HG03520 (cell line): Measurements from ENCODE around the gene MAK.
"Not testable (repeated sequence)": the region's sequence is repeated elsewhere in the genome, so short reads cannot be mapped to it uniquely, and the experiment has no call there.

Experiments used
- ATAC-seq: cut with Tn5 transposase; IDR thresholded peaks from one replicate; pipeline ENCODE4 v1.9.1; 2021; ENCODE audit warnings: mild to moderate bottlenecking, moderate library complexity; ENCODE audit not compliant: unreplicated experiment

MAK gene

DNA sequence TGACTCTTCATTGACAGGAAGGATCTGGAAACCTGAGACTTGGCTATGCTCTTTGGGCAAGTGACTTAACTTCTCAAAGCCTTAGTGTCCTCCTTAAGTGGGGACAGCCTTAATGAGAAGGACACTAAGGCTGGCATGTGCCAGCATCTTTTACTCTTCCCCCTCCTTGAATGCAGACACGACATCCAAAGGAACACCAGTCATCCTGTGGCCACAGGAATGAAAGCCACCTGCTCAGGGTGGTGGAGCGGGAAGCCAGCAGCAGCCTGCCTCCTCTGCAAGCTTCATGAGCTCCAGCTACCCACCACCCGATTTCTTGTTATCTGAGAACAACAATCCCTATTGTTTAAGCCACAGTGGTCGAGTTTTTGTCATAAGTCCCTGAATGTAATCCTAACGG lies 46.2 kb downstream of the MAK start:
- ATAC-seq = no peak

DNA sequence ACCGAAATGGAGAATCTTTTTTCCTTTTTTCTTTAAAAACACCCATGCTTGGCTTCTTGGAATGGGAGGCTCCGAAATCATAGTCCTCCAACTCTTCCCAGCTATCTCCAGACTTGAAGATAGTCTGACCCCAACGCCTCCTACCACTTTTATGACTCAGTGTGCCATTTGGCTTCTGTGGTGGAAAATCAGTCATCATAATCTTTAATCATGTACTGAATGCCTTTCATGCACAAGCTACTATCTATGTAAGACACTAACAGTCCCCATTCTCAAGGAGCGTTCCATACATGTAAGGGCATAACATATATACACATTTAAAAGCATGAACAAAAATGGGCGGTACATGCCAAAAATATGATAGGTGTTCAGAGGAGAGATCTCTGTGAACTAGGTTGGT lies 46.7 kb downstream of the MAK start:
- ATAC-seq = no peak

DNA sequence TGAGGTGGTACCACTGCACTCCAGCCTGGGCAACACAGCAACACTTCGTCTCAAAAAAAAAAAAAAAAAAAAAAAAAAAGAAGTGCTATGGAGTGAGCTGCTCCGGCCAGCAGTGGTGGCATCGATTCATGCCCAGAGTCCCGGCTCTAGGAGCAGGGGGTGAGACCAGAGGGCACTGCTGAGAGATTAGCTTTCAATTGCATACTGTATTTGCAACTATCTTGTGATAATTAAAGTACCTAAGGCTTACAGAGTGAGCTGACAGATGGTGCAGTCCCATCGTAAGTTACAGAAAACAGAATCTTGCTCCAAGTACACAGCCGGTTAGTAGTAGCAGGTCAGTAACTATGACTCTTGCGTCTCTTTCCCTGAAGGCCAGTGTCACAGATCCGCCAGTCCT lies 59.3 kb downstream of the MAK start:
- no peak for ATAC-seq

DNA sequence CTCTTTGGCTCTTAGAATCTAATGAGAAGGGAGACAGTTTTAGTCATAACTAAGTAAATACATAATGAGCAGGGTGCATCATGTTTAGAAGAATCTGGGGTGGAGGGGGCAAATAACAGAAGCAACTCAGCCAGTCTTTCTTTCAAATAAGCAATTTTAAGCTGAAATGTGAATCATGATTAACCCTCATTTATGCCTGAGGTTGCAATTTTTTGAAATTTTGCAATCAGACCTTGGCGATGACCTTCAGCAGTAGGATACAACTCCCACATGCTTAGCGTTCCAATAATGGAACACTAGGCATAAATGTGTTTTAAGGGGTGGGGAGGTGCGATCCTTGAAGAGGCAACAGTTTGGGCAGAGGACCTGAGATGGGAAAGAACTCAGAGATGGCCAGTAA lies 60.1 kb downstream of the MAK start:
- ATAC-seq = no peak

DNA sequence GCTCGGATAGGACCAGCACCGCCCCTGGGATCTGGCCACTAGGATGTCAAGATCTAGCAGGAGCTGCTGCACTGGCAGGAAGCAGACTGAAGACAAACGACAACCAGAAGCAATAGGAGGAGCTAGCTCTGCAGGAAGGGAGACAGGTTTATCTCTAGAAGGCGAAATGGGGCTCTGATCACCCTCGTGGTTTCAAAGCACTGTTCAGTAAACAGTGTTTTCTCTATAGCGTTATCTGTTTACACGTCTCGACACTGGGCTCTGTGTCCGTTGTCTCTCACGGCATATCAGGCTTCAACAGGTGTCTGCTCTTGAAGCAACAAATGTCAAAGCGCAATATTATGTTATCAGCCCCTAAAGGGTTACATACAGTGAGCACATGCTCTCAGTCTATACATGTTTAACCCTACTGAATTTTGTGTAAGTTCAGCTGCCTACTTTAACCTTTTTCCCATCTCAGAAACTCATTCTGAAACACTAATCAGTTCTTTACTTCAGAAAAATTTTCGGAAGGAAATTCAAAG lies 66.9 kb downstream of the MAK start:
- ATAC-seq = no peak

DNA sequence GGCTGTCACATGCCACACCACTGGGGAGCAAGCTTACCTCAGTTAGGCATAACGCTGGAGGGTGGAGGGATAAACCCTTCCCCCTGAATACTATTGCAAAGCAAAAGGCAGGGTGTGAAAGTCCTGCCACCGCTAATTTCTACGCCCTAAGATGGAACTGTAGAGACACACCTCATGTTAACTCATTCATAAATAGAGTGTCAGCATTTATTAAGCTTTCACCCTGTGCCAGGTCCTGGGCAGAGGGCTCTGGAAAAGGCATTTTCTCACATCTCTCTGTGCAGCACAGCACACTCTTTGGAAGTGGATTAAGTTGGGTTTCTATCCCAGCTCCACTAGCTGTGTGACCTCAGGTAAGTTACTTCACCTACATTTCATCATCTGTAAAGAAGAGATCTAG lies 68.9 kb downstream of the MAK start:
- ATAC-seq = no peak

DNA sequence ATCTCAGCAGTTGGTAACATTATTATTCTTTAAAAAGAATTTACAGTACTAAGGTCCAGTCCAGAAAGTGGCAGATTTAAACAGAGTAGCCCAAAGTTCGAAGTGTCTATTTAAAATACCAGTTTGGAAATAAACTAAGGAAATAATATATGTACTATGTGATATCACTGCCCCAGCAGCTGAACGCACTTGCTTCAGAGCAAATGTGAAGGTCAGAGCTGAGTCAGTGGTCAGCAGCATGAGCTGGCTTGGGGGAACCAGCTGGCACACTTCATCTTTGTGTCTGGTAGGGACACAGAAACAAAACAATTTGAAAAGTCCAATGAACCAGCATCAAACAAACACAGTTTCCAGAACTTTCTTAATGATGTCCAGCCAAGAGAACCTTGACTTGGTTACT lies 75.3 kb downstream of the MAK start:
- ATAC-seq = no peak

DNA sequence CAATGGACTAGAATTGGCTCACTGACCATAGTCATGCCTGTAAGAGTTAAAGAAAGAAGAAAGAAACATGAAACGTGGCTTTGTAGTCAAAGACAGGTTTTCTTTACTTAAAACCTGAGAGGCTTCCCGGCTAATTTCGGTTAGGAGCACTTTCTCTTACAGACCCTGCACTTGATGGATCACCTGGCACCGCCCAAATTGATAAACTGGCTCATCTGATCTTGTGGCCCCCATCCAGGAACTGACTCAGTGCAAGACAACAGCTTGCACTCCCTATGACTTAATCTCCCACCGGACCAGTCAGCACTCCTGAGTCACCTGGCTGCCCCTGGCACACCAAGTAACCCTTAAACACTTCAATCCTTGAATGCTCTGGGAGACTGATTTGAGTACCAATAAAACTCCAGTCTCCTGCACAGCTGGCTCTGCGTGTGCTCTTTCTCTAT lies 78.4 kb downstream of the MAK start:
- no peak for ATAC-seq

DNA sequence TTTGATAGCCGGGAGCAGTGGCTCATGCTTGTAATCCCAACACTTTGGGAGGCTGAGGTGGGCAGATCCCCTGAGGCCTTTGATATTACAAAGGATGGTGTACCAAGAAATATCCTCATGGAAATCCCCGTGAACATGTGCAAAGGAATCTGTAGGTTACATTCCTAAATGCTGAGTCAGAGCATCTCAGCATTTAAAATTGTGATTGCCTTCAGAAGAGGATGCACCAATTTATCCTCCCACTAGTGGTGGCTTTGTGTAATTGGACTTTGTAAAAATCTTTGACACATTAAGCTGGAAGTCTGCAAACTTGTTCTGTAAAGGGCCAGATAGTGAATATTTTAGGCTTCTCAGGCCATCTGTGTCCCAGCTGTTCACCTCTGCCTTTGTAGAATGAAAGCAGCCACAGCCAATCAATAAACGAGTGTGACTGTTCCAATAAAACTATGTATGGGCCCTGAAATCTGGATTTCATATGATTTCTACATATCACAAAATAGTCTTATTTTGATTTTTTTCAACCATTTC lies 79.0 kb downstream of the MAK start:
- ATAC-seq = no peak

DNA sequence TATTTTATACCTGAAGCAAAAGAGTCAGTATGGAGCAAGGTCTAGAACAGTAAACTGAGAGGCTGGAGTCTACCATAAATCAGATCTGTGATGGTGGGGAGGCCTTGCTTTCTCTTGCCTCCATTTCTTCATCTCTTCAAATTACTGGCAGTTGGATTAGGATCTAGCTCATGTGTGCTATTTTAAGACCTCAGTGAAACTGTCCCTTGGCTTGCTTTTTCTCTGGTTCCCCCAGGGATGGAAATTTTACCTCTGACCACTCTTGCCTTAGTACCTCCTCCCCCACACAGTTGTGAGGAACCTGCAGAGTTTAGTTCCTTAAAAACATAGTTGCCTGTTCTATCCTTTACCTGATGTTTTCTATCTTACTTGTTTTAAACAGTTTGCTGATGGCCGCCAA lies 82.3 kb downstream of the MAK start:
- no peak for ATAC-seq

DNA sequence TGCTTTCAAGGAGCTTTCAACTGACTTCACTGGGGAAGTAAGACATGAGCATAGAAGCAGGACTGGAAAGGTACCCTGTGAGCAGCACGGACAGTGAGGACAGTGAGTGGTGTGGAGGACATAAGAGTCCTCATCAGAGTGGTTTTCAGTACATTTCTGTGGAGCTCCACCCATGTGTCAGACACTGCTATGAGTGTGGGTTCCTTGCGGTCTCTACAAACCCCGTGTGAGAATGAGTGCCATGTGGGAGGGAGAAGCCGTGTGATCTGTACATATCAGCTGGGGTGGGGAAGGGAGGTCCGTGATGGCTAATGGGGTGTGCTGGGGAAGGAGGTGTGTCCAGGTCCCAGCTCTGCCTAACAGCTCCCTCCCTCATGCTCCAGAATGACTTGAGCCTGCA lies 86.6 kb downstream of the MAK start:
- ATAC-seq = not testable (repeated sequence)

DNA sequence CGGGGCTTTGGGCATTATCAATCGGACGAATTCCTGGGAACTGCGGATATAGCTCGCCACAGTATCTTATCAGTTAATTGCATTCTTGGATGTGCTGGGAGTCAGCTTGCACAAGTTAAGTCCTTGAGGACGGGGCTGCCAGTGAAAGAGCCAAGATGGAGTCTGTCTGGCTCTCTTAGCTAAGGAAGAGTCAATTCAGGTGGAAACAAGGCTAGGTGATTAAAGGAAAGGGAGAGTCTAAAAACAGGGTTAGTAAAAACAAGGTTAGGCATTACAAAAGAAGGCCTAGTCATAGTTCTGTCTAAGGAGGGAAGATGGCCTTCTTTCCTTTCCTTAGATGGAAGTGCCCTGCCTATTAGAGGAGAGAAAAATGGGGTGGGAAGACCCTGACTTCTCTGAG lies 87.8 kb downstream of the MAK start:
- ATAC-seq = not testable (repeated sequence)

DNA sequence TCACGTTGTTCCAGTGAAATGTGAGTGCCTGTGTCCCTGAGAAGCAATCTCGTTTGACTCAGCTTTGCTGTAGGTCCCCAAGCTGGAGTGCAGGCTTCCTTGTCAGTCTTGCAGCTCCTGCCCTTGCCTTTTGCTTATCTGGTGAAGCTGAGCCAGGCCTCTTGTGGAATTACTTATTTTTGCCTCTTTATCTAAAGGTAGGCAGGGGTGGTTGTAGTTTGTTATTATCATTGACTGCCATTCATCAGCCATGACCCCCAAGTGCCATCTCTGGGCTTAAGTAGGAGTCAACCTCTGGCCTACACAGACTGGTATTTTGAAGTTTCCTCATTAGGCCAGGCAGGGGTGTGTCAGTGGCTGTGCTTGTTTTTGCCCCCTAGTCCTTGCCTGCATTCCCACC lies 88.6 kb downstream of the MAK start:
- ATAC-seq = no peak

DNA sequence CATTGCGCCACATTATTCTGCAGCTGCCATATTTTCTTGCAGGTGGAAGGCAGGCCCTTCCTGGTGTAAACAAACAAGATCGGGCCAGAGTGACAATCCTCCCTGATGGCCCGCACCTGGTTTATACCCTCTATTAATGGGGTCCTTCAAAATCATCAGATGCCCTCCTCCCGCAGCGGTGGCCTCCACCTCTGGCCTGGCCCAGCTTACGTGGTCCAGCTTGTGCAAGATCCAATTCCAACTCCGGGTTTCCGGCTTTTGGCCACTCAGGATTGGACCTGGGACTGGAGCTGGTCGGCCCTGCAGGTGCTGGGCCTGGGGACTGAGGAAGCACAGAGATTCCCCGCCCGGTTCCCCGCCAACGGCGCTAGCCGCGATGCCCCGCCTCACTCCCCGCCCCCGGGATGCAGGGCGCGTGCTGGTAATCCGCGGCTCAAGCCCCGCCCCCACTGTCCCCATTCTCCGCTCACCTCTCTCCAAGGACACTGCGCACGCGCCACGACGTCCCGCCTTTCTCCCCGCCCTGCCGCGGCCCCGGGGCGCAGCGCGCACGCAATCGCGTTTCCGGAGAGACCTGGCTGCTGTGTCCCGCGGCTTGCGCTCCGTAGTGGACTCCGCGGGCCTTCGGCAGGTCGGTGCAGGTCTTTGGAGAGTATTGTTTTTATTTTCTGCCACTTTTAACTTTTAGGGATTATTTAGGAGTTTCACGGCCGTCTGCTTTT lies 90.9 kb downstream of the MAK start, which contains the start of gene TMEM14B:
Gene TMEM14B (plus strand): TSS at position 555 of the 722 bp plus-strand sequence. CDS start 1,441 bp downstream, outside the sequence.
- peak; percentile 97 for ATAC-seq

DNA sequence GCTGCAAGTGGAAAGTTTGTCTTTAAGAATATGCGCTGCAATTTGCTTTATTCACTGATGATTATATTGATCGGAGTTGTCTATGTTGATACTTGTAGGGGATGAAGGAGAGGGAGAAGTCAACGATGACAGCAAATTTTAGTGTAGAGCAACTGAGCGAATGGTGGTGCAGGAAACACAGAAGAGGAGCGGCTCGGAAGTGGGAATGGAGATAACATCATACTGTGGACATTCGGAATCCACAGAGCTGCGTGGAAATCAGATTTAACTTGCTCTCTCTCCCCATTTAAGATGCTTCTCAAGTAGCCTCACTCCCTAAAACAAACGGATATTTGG lies 91.5 kb downstream of the MAK start:
- ATAC-seq = no peak

DNA sequence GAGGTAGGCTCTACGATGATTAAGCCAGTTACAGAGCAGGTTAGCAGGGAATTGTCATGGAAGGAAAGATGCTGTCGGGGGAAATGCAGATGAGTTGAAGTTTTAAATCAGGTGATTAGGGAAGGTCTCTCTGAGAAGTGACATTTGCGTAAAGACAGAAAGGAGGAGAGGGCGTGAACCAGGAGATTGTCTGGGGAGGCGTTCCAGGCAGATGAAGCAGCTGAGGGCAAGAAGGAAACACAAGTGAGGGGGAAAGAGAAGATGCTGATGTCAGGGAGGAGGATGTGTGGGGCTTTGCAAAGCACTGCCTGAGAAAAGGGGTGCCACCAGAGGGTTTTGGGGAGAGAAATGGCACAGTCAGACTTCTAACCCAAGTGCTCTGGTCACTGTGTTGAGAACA lies 93.2 kb downstream of the MAK start:
- ATAC-seq = no peak

DNA sequence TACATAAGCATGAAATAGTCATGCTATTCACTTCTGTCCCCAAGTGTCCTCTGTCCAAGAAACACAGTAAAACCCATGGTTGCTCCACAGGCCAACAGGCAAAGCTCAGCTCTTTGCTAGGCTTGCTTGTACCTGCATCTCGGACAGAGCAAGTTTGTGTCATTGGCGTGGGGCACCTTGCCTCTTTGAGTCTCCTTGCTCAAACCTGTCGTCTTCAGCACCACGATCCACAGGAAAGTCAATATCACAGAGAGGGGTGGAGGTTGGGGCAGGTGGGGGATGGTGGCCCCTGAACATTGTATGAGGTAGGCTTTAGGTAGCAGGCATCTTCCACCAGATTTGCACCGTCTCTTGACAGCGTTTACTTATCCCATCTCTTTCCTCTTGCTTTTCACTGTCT lies 94.8 kb downstream of the MAK start:
- ATAC-seq = no peak

DNA sequence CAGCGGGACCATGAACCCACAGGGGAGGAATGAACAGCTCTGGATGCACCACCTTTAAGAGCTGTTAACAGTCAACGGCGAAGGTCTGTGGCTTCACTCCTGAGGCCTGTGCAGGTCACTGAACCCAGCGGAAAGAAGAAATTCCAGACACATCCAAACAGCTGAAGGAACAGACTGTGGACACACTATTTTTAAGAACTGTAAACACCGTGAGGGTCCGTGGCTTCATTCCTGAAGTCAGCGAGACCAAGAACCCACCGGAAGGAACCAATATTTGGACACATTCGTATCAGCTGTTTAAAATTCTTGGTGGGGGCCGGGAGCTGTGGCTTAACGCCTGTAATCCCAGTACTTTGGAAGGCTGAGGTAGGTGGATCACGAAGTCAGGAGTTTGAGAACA lies 96.1 kb downstream of the MAK start:
- no peak for ATAC-seq

DNA sequence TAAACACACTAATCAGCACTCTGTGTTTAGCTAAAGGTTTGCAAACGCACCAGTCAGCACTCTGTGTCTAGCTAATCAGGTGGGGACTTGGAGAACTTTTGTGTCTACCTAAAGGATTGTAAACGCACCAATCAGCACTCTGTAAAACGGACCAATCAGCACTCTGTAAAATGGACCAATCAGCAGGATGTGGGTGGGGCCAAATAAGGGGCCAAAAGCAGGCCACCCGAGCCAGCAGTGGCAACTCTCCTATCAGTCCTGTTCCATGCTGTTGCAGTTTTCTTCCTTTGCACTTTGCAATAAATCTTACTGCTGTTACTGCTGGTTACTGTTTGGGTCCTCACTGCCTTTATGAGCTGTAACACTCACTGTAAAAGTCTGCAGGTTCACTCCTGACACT lies 96.7 kb downstream of the MAK start:
- ATAC-seq = not testable (repeated sequence)

DNA sequence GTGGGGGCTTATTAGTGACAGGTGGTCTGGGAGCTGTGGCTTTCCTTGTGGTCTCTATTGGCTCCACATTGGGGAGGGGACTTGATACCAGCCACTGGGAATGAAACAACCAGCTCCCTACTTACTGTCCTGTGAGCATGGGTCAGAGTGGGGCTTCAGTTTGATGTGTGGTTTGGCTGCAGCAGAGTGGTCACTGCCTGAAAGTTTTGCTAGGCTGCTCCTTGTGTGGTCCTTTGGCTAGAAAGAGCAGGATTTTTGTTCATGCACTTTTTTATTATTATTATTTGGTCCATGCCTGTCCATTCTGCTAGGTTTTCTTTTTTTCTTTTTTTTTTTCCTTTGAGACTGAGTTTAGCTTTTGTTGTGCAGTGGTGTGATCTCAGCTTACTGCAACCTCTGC lies 98.3 kb downstream of the MAK start:
- ATAC-seq = no peak

DNA sequence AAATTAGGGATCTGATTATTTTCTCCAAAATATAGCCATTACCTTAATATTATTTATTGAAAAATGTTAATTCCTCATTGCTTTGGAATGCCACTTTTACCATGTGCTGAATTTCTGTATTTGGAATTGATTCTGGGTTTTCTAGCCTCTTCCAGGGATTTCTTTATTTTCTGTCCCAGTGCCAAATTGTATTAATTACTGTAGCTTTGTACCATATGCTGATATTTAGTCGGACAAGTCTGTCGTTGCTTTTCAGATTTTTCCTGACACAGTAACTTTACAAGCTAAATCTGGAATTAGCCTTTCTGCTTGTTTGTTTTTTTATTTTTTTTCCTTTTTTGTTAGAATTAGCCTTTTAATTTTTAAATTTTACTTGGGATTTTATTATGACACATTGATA lies 101.6 kb downstream of the MAK start:
- no peak for ATAC-seq

DNA sequence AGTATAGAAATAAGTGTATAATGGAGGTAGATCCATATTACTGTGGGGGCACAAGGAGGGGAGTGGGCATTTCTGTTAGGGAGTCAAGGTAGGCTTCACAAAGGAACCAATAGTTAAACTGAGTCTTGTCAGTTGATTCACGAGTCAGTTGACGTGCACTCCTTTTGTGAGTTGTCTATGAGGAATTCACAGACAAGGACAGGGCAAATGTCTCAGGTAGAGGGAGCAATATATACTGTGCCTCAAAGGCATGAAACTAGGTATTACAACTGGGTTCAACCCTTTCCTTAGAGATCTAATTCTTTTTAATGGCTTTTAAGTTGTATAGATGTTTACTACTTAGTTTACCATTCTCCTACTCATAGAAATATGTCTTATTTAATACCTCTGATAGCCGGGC lies 104.5 kb downstream of the MAK start:
- no peak for ATAC-seq
